ENCODE results near the gene LDLRAD3. TPM values are rescaled to one million over a fixed set of nuclear protein-coding genes. Genes with fewer than 3 reads are reported as not detected.

LDLRAD3 gene
- total RNA-seq, 3 donors from 2014 or later, result 1.0 to 8.1 (median 2.0) TPM

- Histone ChIP-seq H3K4me1 (ENCODE audit: low read depth) (no peaks in the 10 kb centered on the region), H3K9me3 (no peaks in the 10 kb centered on the region), H3K4me3 (no peak overlapping the region), H3K36me3 (ENCODE audit: low read depth) (no peaks in the 10 kb centered on the region)
- ATAC-seq (no peak), DNase-seq (no peak)
- TF ChIP-seq CTCF (IDR thresholded peaks at IDR 0.05), result no peak
- intact Hi-C loops (cut with DNase I, micrococcal nuclease), result no loop called here
Measured at GRCh38 chr11:36122671-36123070, 178.8 kb downstream of the LDLRAD3 start.

- TF ChIP-seq CTCF (IDR thresholded peaks at IDR 0.05), result no peak
- Histone ChIP-seq H3K36me3 (ENCODE audit: low read depth) (no peaks in the 10 kb centered on the region), H3K9me3 (no peaks in the 10 kb centered on the region), H3K4me3 (no peak overlapping the region), H3K4me1 (ENCODE audit: low read depth) (no peaks in the 10 kb centered on the region)
- ATAC-seq (no peak), DNase-seq (peak in 1 of 3 donors; percentile 5)
- intact Hi-C loops (cut with DNase I, micrococcal nuclease), result no loop called here
Measured at GRCh38 chr11:36123336-36124101, 179.7 kb downstream of the LDLRAD3 start.

- intact Hi-C loops (cut with DNase I, micrococcal nuclease), result no loop called here
- no peaks in the 10 kb centered on the region for H3K36me3 ChIP-seq (ENCODE audit: low read depth)
- ATAC-seq (no peak), DNase-seq (no peak)
- no peaks in the 10 kb centered on the region for H3K9me3 ChIP-seq
- no peaks in the 10 kb centered on the region for H3K4me1 ChIP-seq (ENCODE audit: low read depth)
- no peak for TF ChIP-seq CTCF (IDR thresholded peaks at IDR 0.05)
- no peak overlapping the region for H3K4me3 ChIP-seq
Measured at GRCh38 chr11:36126678-36127077, 182.8 kb downstream of the LDLRAD3 start.

GRCh38 chr11:36127550-36127949 lies 183.7 kb downstream of the LDLRAD3 start:
- Histone ChIP-seq H3K4me3 (no peak overlapping the region), H3K4me1 (ENCODE audit: low read depth) (no peaks in the 10 kb centered on the region), H3K36me3 (ENCODE audit: low read depth) (no peaks in the 10 kb centered on the region), H3K9me3 (no peaks in the 10 kb centered on the region)
- ATAC-seq (no peak), DNase-seq (no peak)
- intact Hi-C loops (cut with DNase I, micrococcal nuclease), result no loop called here
- no peak for TF ChIP-seq CTCF (IDR thresholded peaks at IDR 0.05)

GRCh38 chr11:36129955-36130354 lies 186.1 kb downstream of the LDLRAD3 start:
- ATAC-seq, result no peak
- intact Hi-C loops (cut with DNase I, micrococcal nuclease), result no loop called here
- TF ChIP-seq CTCF (IDR thresholded peaks at IDR 0.05), result no peak

More at GRCh38 chr11:36129955-36130354, 186.1 kb downstream of the LDLRAD3 start:
- H3K4me1 ChIP-seq (ENCODE audit: low read depth), result no peaks in the 10 kb centered on the region
- no peak overlapping the region for H3K4me3 ChIP-seq
- H3K36me3 ChIP-seq (ENCODE audit: low read depth), result no peaks in the 10 kb centered on the region
- H3K9me3 ChIP-seq, result no peaks in the 10 kb centered on the region
- DNase-seq, result no peak
